Right atrium auricular region (tissue), 2 donors: ENCODE results near the gene DTWD1. TPM values are rescaled to one million over a fixed set of nuclear protein-coding genes. Genes with fewer than 3 reads are reported as not detected.

ENCODE experiments used
- DNase-seq: peaks from one replicate; pipeline ENCODE4 v3.0.0-alpha.2; 2019; ENCODE audit warnings: low spot score
- H3K27ac ChIP-seq, 2 donors: fragments of 200-600 bp; sonication (generic); 1 replicate in 1 of 2; 2 replicates in 1 of 2; pipeline ENCODE4 v1.5.1; 2016 to 2019
- H3K27me3 ChIP-seq, 2 donors: fragments of 200-600 bp; sonication (generic); one replicate each; pipeline versions ENCODE4 v1.5.1 to v1.6.0; 2017 to 2019
- H3K36me3 ChIP-seq: fragments of 200-600 bp; sonication (generic); one replicate; pipeline ENCODE4 v1.5.1; 2016
- H3K4me1 ChIP-seq, 2 donors: fragments of 200-600 bp; sonication (generic); one replicate each; pipeline versions ENCODE4 v1.5.1 to v1.6.0; 2017 to 2019
- H3K4me3 ChIP-seq, 2 donors: fragments of 200-600 bp; sonication (generic); 1 replicate in 1 of 2; 2 replicates in 1 of 2; pipeline ENCODE4 v1.5.1; 2017 to 2019; ENCODE audit warnings: mild to moderate bottlenecking in 1 of 2, moderate library complexity in 1 of 2
- H3K9me3 ChIP-seq, 2 donors: fragments of 200-600 bp; sonication (generic); one replicate each; pipeline ENCODE4 v1.5.1; 2019
- total RNA-seq, 2 donors: library from RNA; depleted of rRNA; stranded (reverse); fragments of >200 nt; gene quantifications; one replicate each; pipeline ENCODE4 v1.1.0, GENCODE V29; 2016
- TF ChIP-seq, protein P1 (sequence below), 2 donors: fragments of 200-600 bp; sonication (generic); IDR thresholded peaks; one replicate each; pipeline ENCODE4 v1.5.1; 2019; ENCODE audit warnings: antibody characterized with exemption in 2 of 2

DTWD1 gene
- total RNA-seq, 2 donors from 2014 or later: 12.7 to 16.0 TPM

DNA sequence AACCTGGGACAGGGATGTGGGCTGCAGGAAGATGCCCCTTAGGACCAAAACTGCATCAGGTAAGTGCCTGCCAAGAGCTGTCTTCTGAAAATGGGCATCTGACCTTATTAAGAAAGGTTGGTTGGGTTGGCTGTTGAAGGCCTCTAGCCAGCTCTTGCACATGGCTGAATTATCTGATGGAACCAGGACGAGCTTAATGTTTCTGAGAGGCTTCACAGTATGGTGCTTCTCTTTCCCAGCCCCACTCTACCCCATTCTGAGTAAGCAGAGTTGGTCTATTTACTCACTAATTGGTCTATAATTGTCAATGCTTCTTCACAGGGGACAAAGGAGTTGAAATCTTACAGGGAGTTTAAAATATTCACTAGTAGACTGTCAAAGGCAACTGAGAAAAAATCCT, 48.4 kb downstream of the DTWD1 start:
- H3K27ac ChIP-seq: no peak overlapping the region
- H3K27me3 ChIP-seq: no peaks in the 10 kb centered on the region
- H3K4me1 ChIP-seq: no peaks in the 10 kb centered on the region
- DNase-seq: no peak
- no peaks in the 10 kb centered on the region for H3K36me3 ChIP-seq
- TF ChIP-seq, protein P1, sequence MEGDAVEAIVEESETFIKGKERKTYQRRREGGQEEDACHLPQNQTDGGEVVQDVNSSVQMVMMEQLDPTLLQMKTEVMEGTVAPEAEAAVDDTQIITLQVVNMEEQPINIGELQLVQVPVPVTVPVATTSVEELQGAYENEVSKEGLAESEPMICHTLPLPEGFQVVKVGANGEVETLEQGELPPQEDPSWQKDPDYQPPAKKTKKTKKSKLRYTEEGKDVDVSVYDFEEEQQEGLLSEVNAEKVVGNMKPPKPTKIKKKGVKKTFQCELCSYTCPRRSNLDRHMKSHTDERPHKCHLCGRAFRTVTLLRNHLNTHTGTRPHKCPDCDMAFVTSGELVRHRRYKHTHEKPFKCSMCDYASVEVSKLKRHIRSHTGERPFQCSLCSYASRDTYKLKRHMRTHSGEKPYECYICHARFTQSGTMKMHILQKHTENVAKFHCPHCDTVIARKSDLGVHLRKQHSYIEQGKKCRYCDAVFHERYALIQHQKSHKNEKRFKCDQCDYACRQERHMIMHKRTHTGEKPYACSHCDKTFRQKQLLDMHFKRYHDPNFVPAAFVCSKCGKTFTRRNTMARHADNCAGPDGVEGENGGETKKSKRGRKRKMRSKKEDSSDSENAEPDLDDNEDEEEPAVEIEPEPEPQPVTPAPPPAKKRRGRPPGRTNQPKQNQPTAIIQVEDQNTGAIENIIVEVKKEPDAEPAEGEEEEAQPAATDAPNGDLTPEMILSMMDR (IDR thresholded peaks at IDR 0.05): no peak
- H3K4me3 ChIP-seq: no peak overlapping the region
- H3K9me3 ChIP-seq: no peaks in the 10 kb centered on the region

DNA sequence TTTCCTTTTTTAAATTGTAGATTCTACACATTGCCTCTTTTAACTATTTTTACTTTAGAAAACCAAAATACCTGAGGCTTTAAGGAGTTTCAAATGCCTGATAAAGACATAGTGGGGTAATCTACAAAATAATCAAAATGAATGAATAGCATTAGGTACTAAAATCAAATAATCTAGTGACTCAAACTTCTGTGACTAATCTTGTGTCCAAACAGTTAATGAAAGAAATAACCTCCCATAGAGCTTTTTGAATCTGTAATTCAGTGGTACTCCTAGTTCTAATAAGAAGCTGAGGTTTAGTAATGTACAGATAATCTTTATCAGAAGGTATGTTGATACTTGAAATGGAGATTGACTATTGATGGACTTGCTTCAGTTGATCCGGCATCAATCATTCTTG, 53.0 kb downstream of the DTWD1 start:
- TF ChIP-seq, protein P1 (IDR thresholded peaks at IDR 0.05): no peak

DNA sequence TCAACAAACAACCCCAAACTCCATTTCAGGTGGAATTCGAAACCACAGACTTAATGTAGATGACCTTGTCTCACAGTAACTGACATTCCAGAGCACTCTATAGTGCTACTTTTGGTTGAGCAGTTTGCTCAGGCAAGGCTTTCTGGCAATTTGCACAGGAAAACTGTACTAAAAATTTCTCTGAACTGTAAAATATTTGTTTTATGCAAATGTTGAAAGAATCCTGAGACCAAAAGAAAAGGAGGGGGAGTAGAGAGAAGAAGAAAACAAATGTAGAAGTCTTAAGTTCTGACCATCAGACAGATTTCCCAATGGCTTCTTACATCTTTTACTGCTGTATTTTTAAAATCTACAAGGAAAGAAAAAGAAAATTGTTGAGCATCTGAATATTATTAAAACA, 53.5 kb downstream of the DTWD1 start:
- no peaks in the 10 kb centered on the region for H3K27me3 ChIP-seq
- H3K9me3 ChIP-seq: no peaks in the 10 kb centered on the region
- H3K27ac ChIP-seq: no peak overlapping the region
- no peak for DNase-seq
- TF ChIP-seq, protein P1 (IDR thresholded peaks at IDR 0.05): no peak
- H3K4me3 ChIP-seq: no peak overlapping the region
- no peaks in the 10 kb centered on the region for H3K36me3 ChIP-seq
- H3K4me1 ChIP-seq: no peaks in the 10 kb centered on the region

More for the DNA sequence above, 53.0 kb downstream of the DTWD1 start:
- H3K4me1 ChIP-seq: no peaks in the 10 kb centered on the region
- no peaks in the 10 kb centered on the region for H3K27me3 ChIP-seq
- H3K27ac ChIP-seq: no peak overlapping the region
- no peak overlapping the region for H3K4me3 ChIP-seq
- DNase-seq: no peak
- no peaks in the 10 kb centered on the region for H3K36me3 ChIP-seq
- no peaks in the 10 kb centered on the region for H3K9me3 ChIP-seq

DNA sequence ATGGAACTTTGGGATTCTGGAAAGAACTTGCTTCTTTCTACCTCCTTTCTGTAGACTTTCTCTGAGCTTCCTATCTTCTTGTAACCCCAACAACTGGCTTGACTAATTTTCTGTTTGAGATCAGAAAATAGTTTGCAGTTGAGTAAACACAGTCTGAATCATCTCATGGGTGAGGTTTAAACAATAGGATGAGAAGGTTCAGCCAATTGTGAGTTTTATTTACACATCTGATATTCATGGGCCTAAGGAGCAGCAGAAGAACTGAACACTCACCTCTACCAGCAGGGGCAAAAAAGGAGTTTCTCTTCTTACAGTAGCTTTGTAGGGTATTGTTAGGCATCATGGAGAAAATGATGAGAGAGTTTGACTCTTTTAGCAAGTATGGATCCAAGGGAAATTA, 54.2 kb downstream of the DTWD1 start:
- Histone ChIP-seq H3K27ac (no peak overlapping the region), H3K36me3 (no peaks in the 10 kb centered on the region), H3K9me3 (no peaks in the 10 kb centered on the region), H3K4me1 (no peaks in the 10 kb centered on the region), H3K27me3 (no peaks in the 10 kb centered on the region), H3K4me3 (no peak overlapping the region)
- no peak for DNase-seq
- TF ChIP-seq, protein P1 (IDR thresholded peaks at IDR 0.05): no peak

DNA sequence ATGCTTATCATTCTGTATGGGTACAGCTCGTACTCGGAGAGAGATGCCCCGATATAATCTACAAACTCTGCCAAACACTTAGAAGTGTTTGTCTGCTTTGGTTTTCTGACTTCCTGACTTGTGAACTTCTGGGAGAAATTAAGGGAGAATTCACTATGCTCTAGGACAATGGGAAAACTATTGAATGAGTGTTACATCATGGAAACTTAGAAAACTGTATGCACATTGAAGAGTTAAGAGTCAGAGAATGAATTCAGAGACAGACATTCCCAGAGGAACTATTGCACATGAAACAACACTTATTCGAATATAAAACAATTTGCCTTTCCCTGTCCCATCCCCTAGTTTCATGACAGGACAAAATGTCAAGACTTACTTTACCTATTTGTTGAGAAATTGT, 57.8 kb downstream of the DTWD1 start:
- peak overlapping the region in 1 of 2 donors; percentile 22 for H3K27ac ChIP-seq
- H3K36me3 ChIP-seq: no peaks in the 10 kb centered on the region

DNA sequence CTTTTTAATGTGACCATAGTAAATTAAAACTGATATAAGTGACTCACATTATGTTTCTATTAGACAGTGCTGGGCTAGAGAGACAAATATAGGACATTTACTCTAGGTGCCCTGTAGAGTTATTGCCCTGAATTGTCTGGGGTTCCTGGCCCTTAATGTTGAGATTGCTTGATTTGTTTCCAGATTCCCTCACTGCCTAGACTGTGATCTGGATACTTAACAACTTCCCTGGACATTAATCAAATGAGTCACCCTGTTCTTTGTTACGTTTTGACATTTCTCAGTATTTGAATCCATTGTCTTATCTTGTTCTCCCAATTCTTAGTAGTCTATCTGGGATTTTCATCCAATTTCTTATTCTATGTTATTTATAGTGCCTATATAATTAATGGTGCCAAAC, 65.8 kb downstream of the DTWD1 start:
- Histone ChIP-seq H3K9me3 (no peaks in the 10 kb centered on the region), H3K4me1 (no peaks in the 10 kb centered on the region), H3K4me3 (no peak overlapping the region), H3K27ac (no peak overlapping the region), H3K27me3 (no peaks in the 10 kb centered on the region), H3K36me3 (no peaks in the 10 kb centered on the region)
- no peak for DNase-seq
- TF ChIP-seq, protein P1 (IDR thresholded peaks at IDR 0.05): no peak

More for the DNA sequence above, 57.8 kb downstream of the DTWD1 start:
- no peak overlapping the region for H3K4me3 ChIP-seq
- no peaks in the 10 kb centered on the region for H3K4me1 ChIP-seq
- TF ChIP-seq, protein P1 (IDR thresholded peaks at IDR 0.05): no peak
- no peak for DNase-seq
- H3K9me3 ChIP-seq: no peaks in the 10 kb centered on the region
- H3K27me3 ChIP-seq: no peaks in the 10 kb centered on the region
